Measurements from ENCODE around the gene TMOD1. TPM values are rescaled to one million over a fixed set of nuclear protein-coding genes. Genes with fewer than 3 reads are reported as not detected.

TMOD1 gene
- total and polyA plus RNA-seq, 2 of the 8 experiments (the other 6 are each of a cell fraction or from before 2014, with no cell fraction given) = 0.17 to 0.88 TPM

DNA sequence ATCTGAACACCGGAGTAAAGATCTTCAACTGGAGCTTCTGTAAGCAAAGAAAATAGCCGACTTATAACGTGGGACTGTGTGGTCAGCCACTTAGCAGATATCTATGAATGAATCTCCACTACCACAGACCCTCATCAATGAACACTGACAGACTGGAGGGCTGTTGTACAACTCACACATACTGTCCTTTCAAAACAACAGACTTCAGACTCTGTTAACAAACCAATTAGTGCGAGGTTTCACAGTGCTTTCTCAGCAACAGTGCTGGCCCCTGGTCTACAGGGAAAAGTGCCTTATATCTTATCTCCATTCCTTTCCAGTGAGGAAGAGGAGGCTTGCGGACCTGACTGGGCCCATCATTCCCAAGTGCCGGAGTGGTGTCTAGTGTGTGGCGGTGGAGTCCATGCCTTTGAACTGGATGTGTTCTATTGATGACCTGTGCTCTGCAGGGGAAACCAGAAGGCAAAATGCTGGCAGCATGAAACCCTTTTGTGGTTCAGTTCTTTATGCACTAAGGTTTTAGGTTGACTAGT is 97.9 kb downstream of the TMOD1 start:
- Histone ChIP-seq H3K27me3 (replicated peaks in 1 of 4; ENCODE audit: control insufficient read depth in 3 of 4, extremely low read depth in 1 of 4, insufficient read depth in 3 of 4, low read length in 3 of 4) (no peaks in the 10 kb centered on the region), H2BK15ac (ENCODE audit: low read length) (no peak overlapping the region), H3K79me1 (ENCODE audit: low read depth, low read length) (no peaks in the 10 kb centered on the region; the same call in 1 of the 2 replicates), H2BK12ac (ENCODE audit: low read depth, low read length) (no peak overlapping the region), H3K9ac (replicated peaks in 1 of 4; ENCODE audit: extremely low read depth in 1 of 4, low read depth in 3 of 4, low read length in 3 of 4) (no peak overlapping the region), H2AFZ (ENCODE audit: low read length) (no peak overlapping the region), H3K56ac (replicated peaks; ENCODE audit: insufficient read length, low read depth, low read length) (no peak overlapping the region), H4K20me1 (replicated peaks in 1 of 2; ENCODE audit: control insufficient read depth in 1 of 2, insufficient read depth in 2 of 2, low read length in 2 of 2) (no peaks in the 10 kb centered on the region), H4K8ac (ENCODE audit: extremely low read depth, insufficient read depth, low read length) (no peak overlapping the region), H3K27ac (ENCODE audit: low read depth, low read length) (no peak overlapping the region), H3K36me3 (ENCODE audit: control insufficient read depth in 2 of 4, insufficient read depth in 4 of 4, low read length in 3 of 4) (peaks cover 14 to 37% (median 30%) of the 10 kb centered on the region in 4 experiments; a peak in 7 of 8 replicates), H4K91ac (replicated peaks; ENCODE audit: insufficient read length, low read length) (no peak overlapping the region), H3K4me1 (replicated peaks in 1 of 4; ENCODE audit: control insufficient read depth in 3 of 4, insufficient read depth in 4 of 4, low read length in 3 of 4) (peaks cover 0 to 5% (median 0%) of the 10 kb centered on the region in 4 experiments; a peak in 3 of 7 replicates), H3K4me3 (ENCODE audit: extremely low read depth in 1 of 4, insufficient read depth in 2 of 4, low read depth in 3 of 4, low read length in 4 of 4) (no peak overlapping the region), H3K18ac (ENCODE audit: extremely low read depth, low read length) (no peak overlapping the region), H3K23ac (ENCODE audit: insufficient read length) (no peak overlapping the region), H3K4ac (replicated peaks; ENCODE audit: insufficient read length, low read depth, low read length) (no peak overlapping the region), H3K14ac (ENCODE audit: insufficient read length) (no peak overlapping the region), H2BK5ac (ENCODE audit: low read depth, low read length) (no peak overlapping the region), H3K4me2 (ENCODE audit: insufficient read depth in 1 of 2, low read depth in 2 of 2, low read length in 2 of 2) (no peak overlapping the region), H3K79me2 (ENCODE audit: control insufficient read depth in 1 of 2, insufficient read depth in 2 of 2, low read length in 2 of 2) (no peaks in the 10 kb centered on the region), H4K5ac (ENCODE audit: insufficient read length, low read depth, low read length) (no peak overlapping the region), H3K9me3 (ENCODE audit: insufficient read depth in 2 of 2, low read depth in 1 of 2, low read length in 1 of 2) (no peaks in the 10 kb centered on the region), H3K23me2 (ENCODE audit: low read depth, low read length) (no peaks in the 10 kb centered on the region), H2BK20ac (ENCODE audit: low read length) (no peak overlapping the region), H2BK120ac (replicated peaks; ENCODE audit: low read depth, low read length) (no peak overlapping the region), H2AK5ac (ENCODE audit: low read depth, low read length) (no peak overlapping the region)
- DNase-seq (ENCODE audit: low read depth in 1 of 2, low spot score in 2 of 2) (no peak), FAIRE-seq (no peak)
- POLR2A ChIA-PET (ENCODE audit: partially characterized antibody) = interaction anchor here (1.0 to 2.1 kb wide), 6 partner anchors 8 to 132 kb away, joined by 3 to 9 read pairs (median 5); partner anchors contain the start of genes NCBP1 and TSTD2
- CTCF ChIA-PET (ENCODE audit: partially characterized antibody) = interaction anchor here (0.6 to 22.2 kb wide), 47 partner anchors 8 to 220 kb away, joined by 3 to 574 read pairs (median 6); partner anchors contain the start of gene TMOD1
- WGBS, 2 experiments (ENCODE audit: extremely low coverage in 1 of 2, insufficient coverage in 1 of 2, insufficient read length in 1 of 2, insufficient replicate concordance in 2 of 2, low coverage in 1 of 2, low lambda C conversion rate in 2 of 2, missing lambda C conversion rate in 1 of 2) = 92% methylated on average over 7 of the region's 7 CpGs; no CpG with 5 or more reads in 1 of the 2 experiments
- TF ChIP-seq CREB1 (IDR thresholded peaks at IDR 0.05) (no peak), RAD21 (IDR thresholded peaks at IDR 0.05 in 1 of 2, conservative IDR thresholded peaks at IDR 0.05 in 1 of 2; ENCODE audit: low read depth in 2 of 2, low read length in 2 of 2) (no peak), GABPA (IDR thresholded peaks at IDR 0.05; ENCODE audit: borderline replicate concordance, insufficient read depth, low read length) (no peak), SP2 (IDR thresholded peaks at IDR 0.05; ENCODE audit: low read length) (no peak), USF2 (IDR thresholded peaks at IDR 0.05; ENCODE audit: low read length) (no peak), BRCA1 (IDR thresholded peaks at IDR 0.05; ENCODE audit: low read depth, low read length) (no peak), SP4 (IDR thresholded peaks at IDR 0.05; ENCODE audit: low read length) (no peak), SRF (IDR thresholded peaks at IDR 0.05; ENCODE audit: low read depth, low read length) (no peak), TAF7 (optimal IDR thresholded peaks at IDR 0.05; ENCODE audit: borderline replicate concordance, low read depth, low read length) (no peak)
- TF ChIP-seq, protein P1, sequence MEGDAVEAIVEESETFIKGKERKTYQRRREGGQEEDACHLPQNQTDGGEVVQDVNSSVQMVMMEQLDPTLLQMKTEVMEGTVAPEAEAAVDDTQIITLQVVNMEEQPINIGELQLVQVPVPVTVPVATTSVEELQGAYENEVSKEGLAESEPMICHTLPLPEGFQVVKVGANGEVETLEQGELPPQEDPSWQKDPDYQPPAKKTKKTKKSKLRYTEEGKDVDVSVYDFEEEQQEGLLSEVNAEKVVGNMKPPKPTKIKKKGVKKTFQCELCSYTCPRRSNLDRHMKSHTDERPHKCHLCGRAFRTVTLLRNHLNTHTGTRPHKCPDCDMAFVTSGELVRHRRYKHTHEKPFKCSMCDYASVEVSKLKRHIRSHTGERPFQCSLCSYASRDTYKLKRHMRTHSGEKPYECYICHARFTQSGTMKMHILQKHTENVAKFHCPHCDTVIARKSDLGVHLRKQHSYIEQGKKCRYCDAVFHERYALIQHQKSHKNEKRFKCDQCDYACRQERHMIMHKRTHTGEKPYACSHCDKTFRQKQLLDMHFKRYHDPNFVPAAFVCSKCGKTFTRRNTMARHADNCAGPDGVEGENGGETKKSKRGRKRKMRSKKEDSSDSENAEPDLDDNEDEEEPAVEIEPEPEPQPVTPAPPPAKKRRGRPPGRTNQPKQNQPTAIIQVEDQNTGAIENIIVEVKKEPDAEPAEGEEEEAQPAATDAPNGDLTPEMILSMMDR (IDR thresholded peaks at IDR 0.05; ENCODE audit: control extremely low read depth in 1 of 3, insufficient read depth in 1 of 3, low read depth in 1 of 3, low read length in 3 of 3) = no peak

Measured in H1 (cell line).